Measurements from ENCODE around the gene STYXL2. TPM values are rescaled to one million over a fixed set of nuclear protein-coding genes. Genes with fewer than 3 reads are reported as not detected.

STYXL2 gene
- total and polyA plus RNA-seq, 2 of the 8 experiments (the other 6 are each of a cell fraction or from before 2014, with no cell fraction given): 0.09 to 0.22 TPM

DNA sequence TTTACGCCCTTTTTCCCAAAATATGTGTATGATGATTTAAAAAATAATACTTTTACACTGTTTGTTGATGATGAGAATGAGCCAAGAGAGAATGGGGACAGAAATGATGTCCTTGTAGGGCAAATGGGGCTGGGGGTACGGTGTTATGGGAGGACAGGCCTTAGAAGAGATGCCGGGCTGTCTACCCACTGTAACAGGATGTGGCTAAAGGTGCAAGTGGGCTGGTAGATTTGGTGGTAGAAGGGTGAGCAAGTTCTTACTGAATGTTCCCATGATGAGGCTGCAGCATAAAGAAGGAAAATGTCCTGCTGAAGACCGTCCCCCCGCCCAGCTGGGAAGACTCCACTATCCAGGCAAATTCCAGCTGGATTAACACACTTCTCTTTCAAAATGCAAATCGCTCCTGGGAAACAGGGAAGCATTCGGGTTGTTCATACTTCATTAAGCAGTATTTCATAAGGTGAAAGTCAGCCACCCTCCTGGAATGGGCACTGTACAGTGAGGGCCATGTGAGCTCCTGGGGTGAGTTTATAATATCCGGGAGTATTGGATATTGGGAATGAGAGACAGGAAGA is 17.7 kb upstream of the STYXL2 start:
- H3K56ac ChIP-seq (replicated peaks; ENCODE audit: insufficient read length, low read depth, low read length): no peak overlapping the region
- no peaks in the 10 kb centered on the region for H3K4me1 ChIP-seq (replicated peaks in 1 of 4; ENCODE audit: control insufficient read depth in 3 of 4, insufficient read depth in 4 of 4, low read length in 3 of 4)
- H2BK15ac ChIP-seq (ENCODE audit: low read length): no peak overlapping the region
- no peaks in the 10 kb centered on the region for H3K23me2 ChIP-seq (ENCODE audit: low read depth, low read length)
- no peak overlapping the region for H2AK5ac ChIP-seq (ENCODE audit: low read depth, low read length)
- no peak overlapping the region for H4K8ac ChIP-seq (ENCODE audit: extremely low read depth, insufficient read depth, low read length)
- no peak overlapping the region for H2AFZ ChIP-seq (ENCODE audit: low read length)
- CTCF ChIA-PET (ENCODE audit: partially characterized antibody): interaction anchor here (1.1 to 1.4 kb wide), 5 partner anchors 9 to 135 kb away, joined by 3 to 4 read pairs (median 3); no protein-coding TSS in a partner anchor
- H2BK12ac ChIP-seq (ENCODE audit: low read depth, low read length): no peak overlapping the region
- H4K91ac ChIP-seq (replicated peaks; ENCODE audit: insufficient read length, low read length): no peak overlapping the region
- no peak overlapping the region for H3K18ac ChIP-seq (ENCODE audit: extremely low read depth, low read length)
- H3K9me3 ChIP-seq (ENCODE audit: insufficient read depth in 2 of 2, low read depth in 1 of 2, low read length in 1 of 2): no peaks in the 10 kb centered on the region
- H3K79me1 ChIP-seq (ENCODE audit: low read depth, low read length): no peaks in the 10 kb centered on the region
- H3K36me3 ChIP-seq (ENCODE audit: control insufficient read depth in 2 of 4, insufficient read depth in 4 of 4, low read length in 3 of 4): no peaks in the 10 kb centered on the region
- H3K9ac ChIP-seq (replicated peaks in 1 of 4; ENCODE audit: extremely low read depth in 1 of 4, low read depth in 3 of 4, low read length in 3 of 4): no peak overlapping the region
- no peaks in the 10 kb centered on the region for H3K79me2 ChIP-seq (ENCODE audit: control insufficient read depth in 1 of 2, insufficient read depth in 2 of 2, low read length in 2 of 2)
- 91% methylated on average over 8 of the region's 8 CpGs; no CpG with 5 or more reads in 1 of the 2 experiments for WGBS, 2 experiments (ENCODE audit: extremely low coverage in 1 of 2, insufficient coverage in 1 of 2, insufficient read length in 1 of 2, insufficient replicate concordance in 2 of 2, low coverage in 1 of 2, low lambda C conversion rate in 2 of 2, missing lambda C conversion rate in 1 of 2)
- H2BK20ac ChIP-seq (ENCODE audit: low read length): no peak overlapping the region
- H4K20me1 ChIP-seq (replicated peaks in 1 of 2; ENCODE audit: control insufficient read depth in 1 of 2, insufficient read depth in 2 of 2, low read length in 2 of 2): no peaks in the 10 kb centered on the region
- H3K4me3 ChIP-seq (ENCODE audit: extremely low read depth in 1 of 4, insufficient read depth in 2 of 4, low read depth in 3 of 4, low read length in 4 of 4): no peak overlapping the region
- no peak for DNase-seq (ENCODE audit: low read depth in 1 of 2, low spot score in 2 of 2)
- H3K4ac ChIP-seq (replicated peaks; ENCODE audit: insufficient read length, low read depth, low read length): no peak overlapping the region
- H3K27ac ChIP-seq (ENCODE audit: low read depth, low read length): no peak overlapping the region
- POLR2A ChIA-PET (ENCODE audit: partially characterized antibody): interaction anchor here (0.9 kb wide), 1 partner anchor 144 kb away, joined by 4 read pairs; the partner anchor contains the start of gene POU2F1
- H2BK5ac ChIP-seq (ENCODE audit: low read depth, low read length): no peak overlapping the region
- no peak for FAIRE-seq
- no peaks in the 10 kb centered on the region; a peak in 1 of 7 replicates for H3K27me3 ChIP-seq (replicated peaks in 1 of 4; ENCODE audit: control insufficient read depth in 3 of 4, extremely low read depth in 1 of 4, insufficient read depth in 3 of 4, low read length in 3 of 4)
- H2BK120ac ChIP-seq (replicated peaks; ENCODE audit: low read depth, low read length): no peak overlapping the region
- no peak overlapping the region for H4K5ac ChIP-seq (ENCODE audit: insufficient read length, low read depth, low read length)
- no peak overlapping the region for H3K4me2 ChIP-seq (ENCODE audit: insufficient read depth in 1 of 2, low read depth in 2 of 2, low read length in 2 of 2)
- H3K23ac ChIP-seq (ENCODE audit: insufficient read length): no peak overlapping the region
- no peak overlapping the region for H3K14ac ChIP-seq (ENCODE audit: insufficient read length)
- TF ChIP-seq TAF1 (IDR thresholded peaks at IDR 0.05; ENCODE audit: low read depth, low read length) (no peak), CHD2 (IDR thresholded peaks at IDR 0.05; ENCODE audit: low read length) (no peak), KDM1A (IDR thresholded peaks at IDR 0.05; ENCODE audit: borderline replicate concordance, low read length) (no peak), SRF (IDR thresholded peaks at IDR 0.05; ENCODE audit: low read depth, low read length) (no peak), YY1 (IDR thresholded peaks at IDR 0.05; ENCODE audit: low read depth, low read length) (no peak), NANOG (IDR thresholded peaks at IDR 0.05; ENCODE audit: insufficient read depth, low read depth, low read length, poor library complexity, severe bottlenecking) (no peak), SP2 (IDR thresholded peaks at IDR 0.05; ENCODE audit: low read length) (no peak), MAFK (IDR thresholded peaks at IDR 0.05; ENCODE audit: low read depth, low read length) (no peak), SP1 (IDR thresholded peaks at IDR 0.05; ENCODE audit: low read depth, low read length) (no peak), CEBPB (IDR thresholded peaks at IDR 0.05; ENCODE audit: low read depth, low read length) (no peak), TAF7 (optimal IDR thresholded peaks at IDR 0.05; ENCODE audit: borderline replicate concordance, low read depth, low read length) (no peak)
- TF ChIP-seq, protein P1, sequence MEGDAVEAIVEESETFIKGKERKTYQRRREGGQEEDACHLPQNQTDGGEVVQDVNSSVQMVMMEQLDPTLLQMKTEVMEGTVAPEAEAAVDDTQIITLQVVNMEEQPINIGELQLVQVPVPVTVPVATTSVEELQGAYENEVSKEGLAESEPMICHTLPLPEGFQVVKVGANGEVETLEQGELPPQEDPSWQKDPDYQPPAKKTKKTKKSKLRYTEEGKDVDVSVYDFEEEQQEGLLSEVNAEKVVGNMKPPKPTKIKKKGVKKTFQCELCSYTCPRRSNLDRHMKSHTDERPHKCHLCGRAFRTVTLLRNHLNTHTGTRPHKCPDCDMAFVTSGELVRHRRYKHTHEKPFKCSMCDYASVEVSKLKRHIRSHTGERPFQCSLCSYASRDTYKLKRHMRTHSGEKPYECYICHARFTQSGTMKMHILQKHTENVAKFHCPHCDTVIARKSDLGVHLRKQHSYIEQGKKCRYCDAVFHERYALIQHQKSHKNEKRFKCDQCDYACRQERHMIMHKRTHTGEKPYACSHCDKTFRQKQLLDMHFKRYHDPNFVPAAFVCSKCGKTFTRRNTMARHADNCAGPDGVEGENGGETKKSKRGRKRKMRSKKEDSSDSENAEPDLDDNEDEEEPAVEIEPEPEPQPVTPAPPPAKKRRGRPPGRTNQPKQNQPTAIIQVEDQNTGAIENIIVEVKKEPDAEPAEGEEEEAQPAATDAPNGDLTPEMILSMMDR (IDR thresholded peaks at IDR 0.05; ENCODE audit: control extremely low read depth in 1 of 3, insufficient read depth in 1 of 3, low read depth in 1 of 3, low read length in 3 of 3): no peak
